B cell (primary cell): ENCODE data around the gene SLC7A5.
"Not testable (repeated sequence)": the region's sequence is repeated elsewhere in the genome, so short reads cannot be mapped to it uniquely, and the experiment has no call there.

ENCODE experiments used
- EZH2 ChIP-seq: IDR thresholded peaks from 2 replicates; pipeline ENCODE4 v1.6.1; 2012; ENCODE audit warnings: borderline replicate concordance, low read depth, mild to moderate bottlenecking, moderate library complexity, low read length; ENCODE audit not compliant: insufficient read depth, poor library complexity, severe bottlenecking
- TF ChIP-seq, protein P1 (sequence below): fragments of 200-600 bp; IDR thresholded peaks from one replicate; pipeline ENCODE4 v1.8.0; 2022; ENCODE audit warnings: antibody characterized with exemption, mild to moderate bottlenecking

DNA sequence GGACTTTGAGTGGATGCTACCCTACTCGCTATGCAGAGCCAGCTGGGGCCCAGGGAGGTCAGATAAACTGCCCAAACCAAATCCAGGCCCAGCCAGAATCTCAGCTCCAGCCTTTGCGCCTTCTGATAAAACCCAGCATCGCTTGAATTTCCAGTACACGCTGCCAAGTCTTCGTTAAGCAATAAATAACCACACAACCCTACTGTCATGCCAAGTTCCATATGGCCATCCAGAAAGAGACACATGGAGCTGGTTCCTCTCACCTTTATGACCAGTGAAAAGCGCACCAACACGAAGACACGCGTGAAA lies 6.0 kb downstream of the SLC7A5 start:
- TF ChIP-seq EZH2, result not testable (repeated sequence)
- TF ChIP-seq, protein P1, sequence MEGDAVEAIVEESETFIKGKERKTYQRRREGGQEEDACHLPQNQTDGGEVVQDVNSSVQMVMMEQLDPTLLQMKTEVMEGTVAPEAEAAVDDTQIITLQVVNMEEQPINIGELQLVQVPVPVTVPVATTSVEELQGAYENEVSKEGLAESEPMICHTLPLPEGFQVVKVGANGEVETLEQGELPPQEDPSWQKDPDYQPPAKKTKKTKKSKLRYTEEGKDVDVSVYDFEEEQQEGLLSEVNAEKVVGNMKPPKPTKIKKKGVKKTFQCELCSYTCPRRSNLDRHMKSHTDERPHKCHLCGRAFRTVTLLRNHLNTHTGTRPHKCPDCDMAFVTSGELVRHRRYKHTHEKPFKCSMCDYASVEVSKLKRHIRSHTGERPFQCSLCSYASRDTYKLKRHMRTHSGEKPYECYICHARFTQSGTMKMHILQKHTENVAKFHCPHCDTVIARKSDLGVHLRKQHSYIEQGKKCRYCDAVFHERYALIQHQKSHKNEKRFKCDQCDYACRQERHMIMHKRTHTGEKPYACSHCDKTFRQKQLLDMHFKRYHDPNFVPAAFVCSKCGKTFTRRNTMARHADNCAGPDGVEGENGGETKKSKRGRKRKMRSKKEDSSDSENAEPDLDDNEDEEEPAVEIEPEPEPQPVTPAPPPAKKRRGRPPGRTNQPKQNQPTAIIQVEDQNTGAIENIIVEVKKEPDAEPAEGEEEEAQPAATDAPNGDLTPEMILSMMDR, result not testable (repeated sequence)
